IMR-90 (cell line): Measurements from ENCODE around the gene PRKRIP1. TPM values are rescaled to one million over a fixed set of nuclear protein-coding genes. Genes with fewer than 3 reads are reported as not detected.

Source experiments
- ATAC-seq: fragments of 200-7000 bp; cut with Tn5 transposase; 2 replicates; pipeline ENCODE4 v1.9.1; 2020; ENCODE audit warnings: low read depth, mild to moderate bottlenecking, moderate library complexity
- BruUV-seq: library from RNA; stranded (reverse); fragments of 400-500 nt; replicated peaks from 2 replicates; lab custom pipeline; 2021; lab: Mats Ljungman, UMichigan
- CTCF ChIA-PET: fragments of 300-600 bp; formaldehyde crosslinking; extraction: SDS; loops from one replicate; lab custom pipeline; 2021; ENCODE audit warnings: antibody characterized with exemption; lab: Yijun Ruan, JAX
- POLR2A ChIA-PET: fragments of 300-600 bp; sonication (Branson Sonifier 250); formaldehyde crosslinking; loops from one replicate; lab custom pipeline; 2022; ENCODE audit warnings: antibody characterized with exemption; ENCODE audit not compliant: unreplicated experiment; lab: Charles Lee
- DNase-seq: peaks from one replicate; pipeline ENCODE4 v3.0.0; 2013
- H2AFZ ChIP-seq: replicated peaks from 2 replicates; pipeline ENCODE3; 2013; ENCODE audit warnings: low read length, mild to moderate bottlenecking; ENCODE audit not compliant: poor library complexity
- H2AK5ac ChIP-seq: 2 replicates; pipeline ENCODE4 v1.6.1; 2013; ENCODE audit warnings: low read depth, low read length, inconsistent platforms
- H2AK9ac ChIP-seq: replicated peaks from 2 replicates; pipeline ENCODE3; 2013; ENCODE audit warnings: mild to moderate bottlenecking, low read depth, low read length, moderate library complexity; ENCODE audit not compliant: poor library complexity
- H2BK120ac ChIP-seq: 2 replicates; pipeline ENCODE4 v1.6.1; 2013; ENCODE audit warnings: low read depth, low read length, inconsistent platforms
- H2BK15ac ChIP-seq: 3 replicates; pipeline ENCODE4 v1.6.1; 2013; ENCODE audit warnings: low read depth, low read length, inconsistent platforms
- H2BK20ac ChIP-seq: 2 replicates; pipeline ENCODE4 v1.6.1; 2013; ENCODE audit warnings: low read depth, mild to moderate bottlenecking, inconsistent platforms, low read length, moderate library complexity
- H2BK5ac ChIP-seq: 2 replicates; pipeline ENCODE4 v1.6.1; 2013; ENCODE audit warnings: mild to moderate bottlenecking, low read depth, low read length, inconsistent platforms; ENCODE audit not compliant: poor library complexity, severe bottlenecking
- H3K14ac ChIP-seq: replicated peaks from 2 replicates; pipeline ENCODE4 v1.6.1; 2013; ENCODE audit warnings: low read depth, low read length, inconsistent platforms
- H3K18ac ChIP-seq: 2 replicates; pipeline ENCODE4 v1.6.1; 2013; ENCODE audit warnings: low read depth, low read length, control low read depth
- H3K23ac ChIP-seq: 2 replicates; pipeline ENCODE4 v1.6.1; 2013; ENCODE audit warnings: low read depth, low read length, inconsistent platforms
- H3K27ac ChIP-seq: 2 replicates; pipeline ENCODE4 v1.5.1; 2013; ENCODE audit warnings: mild to moderate bottlenecking, control low read depth, low read length; ENCODE audit not compliant: insufficient read depth
- H3K27me3 ChIP-seq: 2 replicates; pipeline ENCODE4 v1.6.1; 2013; ENCODE audit warnings: low read length; ENCODE audit not compliant: control insufficient read depth, insufficient read depth
- H3K36me3 ChIP-seq: 2 replicates; pipeline ENCODE4 v1.6.1; 2013; ENCODE audit warnings: low read length, mixed read lengths; ENCODE audit not compliant: control insufficient read depth, insufficient read depth
- H3K4ac ChIP-seq: 2 replicates; pipeline ENCODE4 v1.6.1; 2013; ENCODE audit warnings: low read depth, low read length, inconsistent platforms
- H3K4me1 ChIP-seq: 2 replicates; pipeline ENCODE4 v1.6.1; 2013; ENCODE audit warnings: low read length, mixed read lengths; ENCODE audit not compliant: control insufficient read depth, insufficient read depth
- H3K4me2 ChIP-seq: 2 replicates; pipeline ENCODE4 v1.6.1; 2013; ENCODE audit warnings: low read depth, mild to moderate bottlenecking, control low read depth, low read length, moderate library complexity
- H3K4me3 ChIP-seq: 2 replicates; pipeline ENCODE4 v1.5.1; 2013; ENCODE audit warnings: low read depth, mild to moderate bottlenecking, control low read depth, low read length, moderate library complexity; ENCODE audit not compliant: insufficient read depth
- H3K56ac ChIP-seq: 2 replicates; pipeline ENCODE4 v1.6.1; 2013; ENCODE audit warnings: low read length, inconsistent platforms; ENCODE audit not compliant: insufficient read depth; ENCODE audit errors: extremely low read depth
- H3K79me1 ChIP-seq, 2 experiments: 2 replicates each; pipeline ENCODE4 v1.6.1; 2013; ENCODE audit warnings: low read length in 2 of 2, inconsistent platforms in 1 of 2, low read depth in 1 of 2
- H3K9ac ChIP-seq: 2 replicates; pipeline ENCODE4 v1.6.1; 2013; ENCODE audit warnings: low read depth, low read length, control low read depth
- H3K9me1 ChIP-seq: 2 replicates; pipeline ENCODE4 v1.6.1; 2013; ENCODE audit warnings: low read length, inconsistent platforms; ENCODE audit not compliant: insufficient read depth
- H3K9me3 ChIP-seq: 2 replicates; pipeline ENCODE4 v1.6.1; 2013; ENCODE audit warnings: low read length; ENCODE audit not compliant: control insufficient read depth, insufficient read depth
- H4K20me1 ChIP-seq: 2 replicates; pipeline ENCODE4 v1.6.1; 2013; ENCODE audit warnings: low read length, inconsistent platforms; ENCODE audit not compliant: insufficient read depth
- H4K5ac ChIP-seq: 2 replicates; pipeline ENCODE4 v1.6.1; 2013; ENCODE audit warnings: mild to moderate bottlenecking, low read depth, low read length, control low read depth
- H4K8ac ChIP-seq, 2 experiments: 2 replicates each; pipeline ENCODE4 v1.6.1; 2013; ENCODE audit warnings: low read depth in 2 of 2, low read length in 2 of 2, control low read depth in 1 of 2, inconsistent platforms in 1 of 2
- H4K91ac ChIP-seq: 2 replicates; pipeline ENCODE4 v1.6.1; 2013; ENCODE audit warnings: low read depth, low read length, inconsistent platforms; ENCODE audit not compliant: insufficient read depth
- BHLHE40 ChIP-seq: fragments of 150-350 bp; IDR thresholded peaks from 2 replicates; pipeline ENCODE4 v1.6.1; 2016; ENCODE audit warnings: mild to moderate bottlenecking, low read depth, low read length
- CHD1 ChIP-seq: IDR thresholded peaks from 2 replicates; pipeline ENCODE4 v1.6.1; 2012; ENCODE audit warnings: low read depth, low read length, improper control_type of control experiment
- CTCF ChIP-seq: conservative IDR thresholded peaks from 2 replicates; pipeline ENCODE4 v1.5.1; 2012; ENCODE audit warnings: mild to moderate bottlenecking, low read depth, low read length, improper control_type of control experiment
- FOS ChIP-seq: fragments of 150-350 bp; IDR thresholded peaks from 2 replicates; pipeline ENCODE4 v1.6.1; 2016; ENCODE audit warnings: low read depth, low read length
- MAFK ChIP-seq: IDR thresholded peaks from 2 replicates; pipeline ENCODE4 v1.6.1; 2012; ENCODE audit warnings: low read depth, low read length, improper control_type of control experiment
- MAZ ChIP-seq: IDR thresholded peaks from 2 replicates; pipeline ENCODE4 v1.6.1; 2012; ENCODE audit warnings: low read depth, mild to moderate bottlenecking, low read length, improper control_type of control experiment, moderate library complexity, borderline replicate concordance
- MXI1 ChIP-seq: IDR thresholded peaks from 2 replicates; pipeline ENCODE4 v1.6.1; 2012; ENCODE audit warnings: low read depth, mild to moderate bottlenecking, low read length, moderate library complexity, borderline replicate concordance
- POLR2A ChIP-seq: IDR thresholded peaks from 2 replicates; pipeline ENCODE4 v1.6.1; 2012; ENCODE audit warnings: mild to moderate bottlenecking, low read depth, low read length
- RAD21 ChIP-seq: IDR thresholded peaks from 2 replicates; pipeline ENCODE4 v1.6.1; 2012; ENCODE audit warnings: low read length, improper control_type of control experiment
- RFX5 ChIP-seq: IDR thresholded peaks from 2 replicates; pipeline ENCODE4 v1.8.0; 2012; ENCODE audit warnings: low read depth, mild to moderate bottlenecking, low read length, moderate library complexity
- SMC3 ChIP-seq: fragments of 150-350 bp; IDR thresholded peaks from 2 replicates; pipeline ENCODE4 v1.6.1; 2016; ENCODE audit warnings: low read depth, mild to moderate bottlenecking, antibody characterized with exemption, low read length, moderate library complexity
- USF2 ChIP-seq: fragments of 150-350 bp; IDR thresholded peaks from 2 replicates; pipeline ENCODE4 v1.6.1; 2017; ENCODE audit warnings: mild to moderate bottlenecking, antibody characterized with exemption, low read length, low read depth
- WGBS, 2 experiments: methylation state at CpG; one replicate each; pipeline versions ENCODE4 v1.1.5 to v1.1.7; 2013; ENCODE audit warnings: missing lambda C conversion rate in 2 of 2; ENCODE audit not compliant: insufficient read length in 1 of 2; ENCODE audit errors: extremely low coverage in 2 of 2; 5-methylcytosine and 5-hydroxymethylcytosine counted together
- dilution Hi-C: fragments of 300-500 bp; cut with HindIII; formaldehyde crosslinking; loops from one replicate; pipeline ENCODE4 v1.14.3; 2018; ENCODE audit warnings: low sequenced_read_pairs; ENCODE audit not compliant: unreplicated experiment
- in situ Hi-C: fragments of 300-500 bp; cut with MboI; formaldehyde crosslinking; loops from 3 replicates; pipeline ENCODE4 v1.14.3; 2019; ENCODE audit warnings: low sequenced_read_pairs, inconsistent platforms, mixed read lengths
- intact Hi-C: fragments of 100-400 bp; cut with micrococcal nuclease; formaldehyde crosslinking; loops from 2 replicates; pipeline ENCODE4 v1.10.0; 2022
- polyA plus RNA-seq, 3 experiments: library from polyadenylated mRNA; depleted of rRNA; stranded (reverse); fragments of >200 nt; gene quantifications; 2 replicates each; pipeline ENCODE4 v1.2.3, GENCODE V29; 2012; ENCODE audit warnings: low replicate concordance in 1 of 3
- total RNA-seq: library from RNA; depleted of rRNA; stranded (reverse); fragments of >200 nt; gene quantifications from 2 replicates; pipeline ENCODE4 v1.2.3, GENCODE V29; 2012

The PRKRIP1 gene
- total and polyA plus RNA-seq, 2 of the 4 experiments (the other 2 are of a cell fraction), result 6.5 to 21.6 TPM

- Histone ChIP-seq H2BK120ac (peak within 1 kb of the TSS; percentile 52), H3K9me1 (peaks cover 12% of the 10 kb centered on the region), H3K9ac (peak within 1 kb of the TSS; percentile 98), H3K4me1 (peaks cover 6% of the 10 kb centered on the region), H2BK20ac (no peak within 1 kb of the TSS), H3K56ac (peak within 1 kb of the TSS; percentile 73), H2AK5ac (peak within 1 kb of the TSS; percentile 87), H4K5ac (peak within 1 kb of the TSS; percentile 97), H4K91ac (peak within 1 kb of the TSS; percentile 96), H2AK9ac (peak within 1 kb of the TSS; percentile 96), H3K23ac (peak within 1 kb of the TSS; percentile 95), H3K9me3 (no peaks in the 10 kb centered on the region), H3K79me1 (peaks cover 25 to 64% of the 10 kb centered on the region in 2 experiments), H3K4ac (peak within 1 kb of the TSS; percentile 96), H4K20me1 (peaks cover 6% of the 10 kb centered on the region), H3K4me2 (peak within 1 kb of the TSS; percentile 98), H3K27me3 (no peaks in the 10 kb centered on the region), H2BK5ac (peak within 1 kb of the TSS; percentile 61), H2AFZ (peak within 1 kb of the TSS; percentile 97), H3K4me3 (peak within 1 kb of the TSS; percentile 83), H4K8ac (peak within 1 kb of the TSS; percentile 96 to 98), H2BK15ac (peak within 1 kb of the TSS; percentile 24; the same call in 1 of the 3 replicates), H3K18ac (peak within 1 kb of the TSS; percentile 25; the same call in 1 of the 2 replicates), H3K14ac (peak within 1 kb of the TSS; percentile 94), H3K36me3 (peaks cover 12% of the 10 kb centered on the region), H3K27ac (peak within 1 kb of the TSS; percentile 89)
- dilution Hi-C loops (no loop called here), in situ Hi-C loops (no loop called here), intact Hi-C loops (no loop called here)
- ChIA-PET CTCF (no interaction called here), POLR2A (no interaction called here)
- BruUV-seq, result no TSS peak
- WGBS, 2 experiments, result 0% methylated on average over 42 of the region's 81 CpGs; no CpG with 5 or more reads in 1 of the 2 experiments
- peak; percentile 87 for DNase-seq
- ATAC-seq, result peak; percentile 93
- TF ChIP-seq RAD21 (no peak), MXI1 (peak; percentile 93), CTCF (peak; percentile 16; the same call in 1 of the 2 replicates), CHD1 (0 out of 2 replicates have a peak, but pooled peaks have one; percentile 48), SMC3 (no peak), RFX5 (no peak), USF2 (peak; percentile 81), MAFK (no peak), FOS (no peak), MAZ (peak; percentile 96), POLR2A (peak; percentile 88), BHLHE40 (peak; percentile 66)
Measured at GRCh38 chr7:102464577-102465280, 68.6 kb downstream of the PRKRIP1 start, which contains the start of the genes ALKBH4 and LRWD1. TSS of gene ALKBH4 (minus strand) at chr7:102464863. CDS start at chr7:102464836, 27 bp downstream. TSS of gene LRWD1 (plus strand) at chr7:102464984. CDS start at chr7:102465081, 97 bp downstream.
